ENCODE results near the gene TBC1D2B. TPM values are rescaled to one million over a fixed set of nuclear protein-coding genes. Genes with fewer than 3 reads are reported as not detected.

The TBC1D2B gene
- total RNA-seq, 1 donor from 2014 or later = 63.3 TPM

GRCh38 chr15:78033864-78034263 lies 43.6 kb downstream of the TBC1D2B start:
- Histone ChIP-seq H3K27ac (peak overlapping the region in 1 of 2 donors; percentile 30), H3K36me3 (peaks cover 9 to 19% of the 10 kb centered on the region in 2 donors), H3K27me3 (no peaks in the 10 kb centered on the region), H3K4me1 (peaks cover 5 to 20% of the 10 kb centered on the region in 2 donors), H3K9me3 (no peaks in the 10 kb centered on the region), H3K4me3 (no peak overlapping the region)
- TF ChIP-seq CTCF (IDR thresholded peaks at IDR 0.05) = no peak
- intact Hi-C loops (cut with DNase I) = no loop called here
- no peak for DNase-seq (ENCODE audit: low spot score in 2 of 2)

- intact Hi-C loops (cut with DNase I) = no loop called here
- Histone ChIP-seq H3K27ac (no peak overlapping the region), H3K4me3 (no peak overlapping the region)
These were observed 44.8 kb downstream of the TBC1D2B start for GRCh38 chr15:78032671-78033070.

GRCh38 chr15:78024883-78025282 lies 52.6 kb downstream of the TBC1D2B start:
- H3K27ac ChIP-seq = peak overlapping the region in 1 of 2 donors; percentile 14
- H3K9me3 ChIP-seq = no peaks in the 10 kb centered on the region
- no peaks in the 10 kb centered on the region for H3K27me3 ChIP-seq
- H3K36me3 ChIP-seq = peaks cover 47 to 87% of the 10 kb centered on the region in 2 donors
- intact Hi-C loops (cut with DNase I) = no loop called here
- no peak for TF ChIP-seq CTCF (IDR thresholded peaks at IDR 0.05)
- no peak for DNase-seq (ENCODE audit: low spot score in 2 of 2)
- no peaks in the 10 kb centered on the region for H3K4me1 ChIP-seq
- H3K4me3 ChIP-seq = no peak overlapping the region

More at GRCh38 chr15:78032671-78033070, 44.8 kb downstream of the TBC1D2B start:
- Histone ChIP-seq H3K27me3 (no peaks in the 10 kb centered on the region), H3K36me3 (peaks cover 9 to 29% of the 10 kb centered on the region in 2 donors), H3K9me3 (no peaks in the 10 kb centered on the region), H3K4me1 (peaks cover 5 to 16% of the 10 kb centered on the region in 2 donors)
- TF ChIP-seq CTCF (IDR thresholded peaks at IDR 0.05) = no peak
- DNase-seq (ENCODE audit: low spot score in 2 of 2) = no peak

GRCh38 chr15:78024519-78024870 lies 53.0 kb downstream of the TBC1D2B start:
- DNase-seq (ENCODE audit: low spot score in 2 of 2) = no peak
- Histone ChIP-seq H3K4me3 (no peak overlapping the region), H3K27me3 (no peaks in the 10 kb centered on the region), H3K9me3 (no peaks in the 10 kb centered on the region), H3K36me3 (peaks cover 47 to 84% of the 10 kb centered on the region in 2 donors), H3K4me1 (no peaks in the 10 kb centered on the region), H3K27ac (peak overlapping the region; percentile 14 to 30)
- no peak for TF ChIP-seq CTCF (IDR thresholded peaks at IDR 0.05)
- intact Hi-C loops (cut with DNase I) = no loop called here

- no peak for DNase-seq (ENCODE audit: low spot score in 2 of 2)
- Histone ChIP-seq H3K4me3 (no peak overlapping the region), H3K36me3 (peaks cover 42 to 79% of the 10 kb centered on the region in 2 donors), H3K4me1 (no peaks in the 10 kb centered on the region), H3K27ac (peak overlapping the region; percentile 30 to 62), H3K27me3 (no peaks in the 10 kb centered on the region), H3K9me3 (no peaks in the 10 kb centered on the region)
- intact Hi-C loops (cut with DNase I) = no loop called here
- no peak for TF ChIP-seq CTCF (IDR thresholded peaks at IDR 0.05)
These were observed 53.5 kb downstream of the TBC1D2B start for GRCh38 chr15:78023865-78024518.

Data from ascending aorta (tissue), 2 donors.